ENCODE measurements around the gene VSIG10L.

GRCh38 chr19:51326216-51327065 is 15.5 kb downstream of the VSIG10L start:
- TF ChIP-seq CTCF (IDR thresholded peaks at IDR 0.05) (no peak), POLR2A (IDR thresholded peaks at IDR 0.05) (no peak)
